Gastroesophageal sphincter (tissue), 4 donors: ENCODE results near the gene ARMH2. TPM values are rescaled to one million over a fixed set of nuclear protein-coding genes. Genes with fewer than 3 reads are reported as not detected.
"Not testable (repeated sequence)": the region's sequence is repeated elsewhere in the genome, so short reads cannot be mapped to it uniquely, and the experiment has no call there.

ENCODE experiments used
- ATAC-seq: fragments of 150-250 bp; one replicate; pipeline ENCODE4 v1.9.1; 2016; ENCODE audit warnings: mild to moderate bottlenecking, moderate library complexity
- H3K27ac ChIP-seq, 4 donors: fragments of 200-600 bp; sonication (generic) in 3 of 4; 1 replicate in 3 of 4; 2 replicates in 1 of 4; pipeline ENCODE4 v1.5.1; 2016 to 2019
- H3K27me3 ChIP-seq: fragments of 200-600 bp; sonication (generic); one replicate; pipeline ENCODE4 v1.5.1; 2019
- H3K36me3 ChIP-seq, 2 donors: fragments of 200-600 bp; sonication (generic); one replicate each; pipeline ENCODE4 v1.5.1; 2019; ENCODE audit warnings: control low read depth in 1 of 2
- H3K4me1 ChIP-seq, 3 donors: fragments of 200-600 bp; sonication (generic); 1 replicate in 2 of 3; 2 replicates in 1 of 3; pipeline ENCODE4 v1.5.1; 2016 to 2019; ENCODE audit warnings: control low read depth in 2 of 3
- H3K4me3 ChIP-seq, 2 donors: fragments of 200-600 bp; sonication (generic); one replicate each; pipeline ENCODE4 v1.5.1; 2019; ENCODE audit warnings: mild to moderate bottlenecking in 1 of 2, moderate library complexity in 1 of 2
- H3K9me3 ChIP-seq, 3 donors: fragments of 200-600 bp; sonication (generic); one replicate each; pipeline ENCODE4 v1.5.1; 2017 to 2019; ENCODE audit warnings: control low read depth in 2 of 3
- EP300 ChIP-seq: sonication (generic); formaldehyde crosslinking; IDR thresholded peaks from one replicate; pipeline ENCODE4 v1.6.1; 2017; ENCODE audit warnings: antibody characterized with exemption, mild to moderate bottlenecking
- POLR2A ChIP-seq, 2 donors: fragments of 450-650 bp; IDR thresholded peaks; one replicate each; pipeline ENCODE4 v1.6.1; 2017; ENCODE audit warnings: antibody characterized with exemption in 2 of 2, mild to moderate bottlenecking in 2 of 2, moderate library complexity in 1 of 2
- POLR2AphosphoS5 ChIP-seq: sonication (generic); formaldehyde crosslinking; IDR thresholded peaks from one replicate; pipeline ENCODE4 v1.6.1; 2017; ENCODE audit warnings: antibody characterized with exemption
- WGBS, 2 donors: methylation state at CpG; one replicate each; pipeline ENCODE4 v1.1.5; 2018; ENCODE audit warnings: low coverage in 1 of 2; 5-methylcytosine and 5-hydroxymethylcytosine counted together
- total RNA-seq, 4 donors: library from RNA; depleted of rRNA; stranded (reverse); fragments of >200 nt; gene quantifications; one replicate each; pipeline ENCODE4 v1.1.0, GENCODE V29; 2016
- TF ChIP-seq, protein P1 (sequence below), 4 experiments: fragments of 200-600 bp in 2 of 4; fragments of 450-650 bp in 2 of 4; sonication (generic) in 1 of 4; IDR thresholded peaks; one replicate each; pipeline ENCODE4 v1.5.1; 2017 to 2019; ENCODE audit warnings: antibody characterized with exemption in 4 of 4, mild to moderate bottlenecking in 2 of 4, moderate library complexity in 2 of 4

Gene ARMH2
- total RNA-seq, 4 donors from 2014 or later = 0.54 TPM; not detected in 3

DNA sequence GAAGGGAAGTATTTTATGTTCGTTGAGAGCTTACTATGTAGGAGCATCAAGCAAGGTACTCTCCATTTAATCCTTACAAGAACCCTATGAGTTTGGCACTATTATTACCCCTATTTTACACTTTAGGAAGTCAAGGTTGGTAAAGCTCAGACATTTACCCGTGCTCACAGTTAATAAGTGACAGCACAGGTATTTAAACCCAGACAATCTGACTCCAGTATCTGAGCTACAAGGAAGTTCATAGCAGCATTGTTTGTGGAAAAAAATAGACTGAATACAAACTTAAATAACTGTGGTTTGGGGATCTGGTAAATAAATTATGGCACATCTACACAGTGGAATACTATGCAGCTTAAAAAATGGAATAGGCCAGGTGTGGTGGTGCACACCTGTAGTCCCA is 45.2 kb downstream of the ARMH2 start:
- Histone ChIP-seq H3K27me3 (peaks cover 3% of the 10 kb centered on the region), H3K4me3 (no peak overlapping the region), H3K36me3 (no peaks in the 10 kb centered on the region), H3K4me1 (no peaks in the 10 kb centered on the region), H3K27ac (no peak overlapping the region), H3K9me3 (no peaks in the 10 kb centered on the region)
- 77 to 92% methylated on average over 2 of the region's 2 CpGs for WGBS, 2 donors
- ATAC-seq = no peak
- TF ChIP-seq EP300 = no peak

DNA sequence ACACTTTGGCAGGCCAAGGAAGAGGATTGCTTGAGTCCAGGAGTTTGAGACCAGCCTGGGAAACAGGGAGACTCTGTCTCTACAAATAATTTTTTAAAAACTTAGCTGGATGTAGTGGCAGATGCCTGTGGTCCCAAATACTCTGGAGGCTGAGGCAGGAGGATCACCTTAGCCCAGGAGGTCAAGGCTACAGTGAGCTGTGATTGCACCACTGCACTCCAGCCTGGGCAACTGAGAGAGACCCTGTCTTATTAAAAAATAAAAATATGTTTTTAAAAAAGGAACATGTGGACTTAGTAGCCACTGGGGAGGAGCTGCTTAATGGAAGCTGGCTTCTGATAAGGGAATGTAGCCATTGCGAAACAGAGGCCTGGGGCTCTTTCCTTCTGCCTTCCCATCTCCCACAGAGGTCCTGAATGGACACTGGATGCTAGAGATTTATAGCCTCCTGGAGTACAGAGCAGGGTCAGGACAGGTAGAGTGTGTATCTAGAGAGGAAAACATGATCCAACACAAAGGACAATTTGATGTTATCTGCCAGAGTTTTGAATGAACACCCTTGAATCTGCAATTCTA is 45.7 kb downstream of the ARMH2 start:
- H3K4me3 ChIP-seq = no peak overlapping the region
- H3K9me3 ChIP-seq = no peaks in the 10 kb centered on the region
- WGBS, 2 donors = 100% methylated on average over 1 of the region's 1 CpG
- H3K27ac ChIP-seq = no peak overlapping the region
- H3K36me3 ChIP-seq = no peaks in the 10 kb centered on the region
- TF ChIP-seq EP300 (no peak), POLR2A (IDR thresholded peaks at IDR 0.05) (no peak), POLR2AphosphoS5 (no peak)
- TF ChIP-seq, protein P1, sequence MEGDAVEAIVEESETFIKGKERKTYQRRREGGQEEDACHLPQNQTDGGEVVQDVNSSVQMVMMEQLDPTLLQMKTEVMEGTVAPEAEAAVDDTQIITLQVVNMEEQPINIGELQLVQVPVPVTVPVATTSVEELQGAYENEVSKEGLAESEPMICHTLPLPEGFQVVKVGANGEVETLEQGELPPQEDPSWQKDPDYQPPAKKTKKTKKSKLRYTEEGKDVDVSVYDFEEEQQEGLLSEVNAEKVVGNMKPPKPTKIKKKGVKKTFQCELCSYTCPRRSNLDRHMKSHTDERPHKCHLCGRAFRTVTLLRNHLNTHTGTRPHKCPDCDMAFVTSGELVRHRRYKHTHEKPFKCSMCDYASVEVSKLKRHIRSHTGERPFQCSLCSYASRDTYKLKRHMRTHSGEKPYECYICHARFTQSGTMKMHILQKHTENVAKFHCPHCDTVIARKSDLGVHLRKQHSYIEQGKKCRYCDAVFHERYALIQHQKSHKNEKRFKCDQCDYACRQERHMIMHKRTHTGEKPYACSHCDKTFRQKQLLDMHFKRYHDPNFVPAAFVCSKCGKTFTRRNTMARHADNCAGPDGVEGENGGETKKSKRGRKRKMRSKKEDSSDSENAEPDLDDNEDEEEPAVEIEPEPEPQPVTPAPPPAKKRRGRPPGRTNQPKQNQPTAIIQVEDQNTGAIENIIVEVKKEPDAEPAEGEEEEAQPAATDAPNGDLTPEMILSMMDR (IDR thresholded peaks at IDR 0.05) = no peak
- no peaks in the 10 kb centered on the region for H3K4me1 ChIP-seq
- ATAC-seq = no peak
- H3K27me3 ChIP-seq = peaks cover 3% of the 10 kb centered on the region

DNA sequence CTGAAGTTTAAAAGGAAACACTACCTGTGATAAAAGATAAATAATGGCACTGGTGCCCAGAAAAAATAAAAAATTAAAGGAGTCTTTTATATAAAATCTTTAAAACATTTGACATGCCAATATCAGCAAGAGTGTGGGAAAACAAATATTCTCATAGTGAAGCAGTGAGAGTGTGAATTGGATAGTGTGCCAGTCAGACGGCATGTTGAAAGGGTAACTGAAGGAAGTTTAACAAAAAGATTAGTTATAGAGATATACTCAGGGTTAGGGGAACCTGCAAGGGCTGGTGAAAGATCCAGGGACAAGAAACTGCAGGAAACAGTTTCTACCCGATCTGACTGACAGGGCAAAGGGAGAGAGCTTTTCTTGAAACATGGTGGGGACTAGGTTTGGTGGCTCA is 46.2 kb downstream of the ARMH2 start:
- Histone ChIP-seq H3K9me3 (no peaks in the 10 kb centered on the region), H3K27me3 (peaks cover 3% of the 10 kb centered on the region), H3K4me1 (no peaks in the 10 kb centered on the region), H3K36me3 (no peaks in the 10 kb centered on the region), H3K4me3 (no peak overlapping the region), H3K27ac (no peak overlapping the region)
- TF ChIP-seq, protein P1 (IDR thresholded peaks at IDR 0.05) = no peak
- TF ChIP-seq POLR2AphosphoS5 (no peak), POLR2A (IDR thresholded peaks at IDR 0.05) (no peak), EP300 (no peak)
- ATAC-seq = no peak
- 57 to 76% methylated on average over 2 of the region's 2 CpGs for WGBS, 2 donors

DNA sequence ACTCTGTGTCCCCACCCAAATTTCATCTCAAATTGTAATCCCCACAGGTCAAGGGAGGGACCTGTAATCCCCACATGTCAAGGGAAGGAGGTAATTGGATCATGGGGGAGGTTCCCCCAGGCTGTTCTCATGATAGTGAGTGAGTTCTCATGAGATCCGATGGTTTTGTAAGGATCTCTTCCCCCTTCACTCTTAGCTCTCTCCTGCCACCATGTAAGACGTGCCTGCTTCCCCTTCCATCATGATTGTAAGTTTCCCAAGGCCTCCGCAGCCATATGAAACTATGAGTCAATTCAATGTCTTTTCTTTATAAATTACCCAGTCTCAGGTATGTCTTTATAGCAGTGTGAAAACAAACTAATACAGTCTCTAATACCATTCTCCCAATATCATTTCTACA is 47.8 kb downstream of the ARMH2 start:
- not testable (repeated sequence) for ATAC-seq, H3K36me3 ChIP-seq, H3K4me1 ChIP-seq, H3K27me3 ChIP-seq, H3K4me3 ChIP-seq, H3K9me3 ChIP-seq, H3K27ac ChIP-seq
- WGBS, 2 donors = 93 to 100% methylated on average over 1 to 2 of the region's 3 CpGs

DNA sequence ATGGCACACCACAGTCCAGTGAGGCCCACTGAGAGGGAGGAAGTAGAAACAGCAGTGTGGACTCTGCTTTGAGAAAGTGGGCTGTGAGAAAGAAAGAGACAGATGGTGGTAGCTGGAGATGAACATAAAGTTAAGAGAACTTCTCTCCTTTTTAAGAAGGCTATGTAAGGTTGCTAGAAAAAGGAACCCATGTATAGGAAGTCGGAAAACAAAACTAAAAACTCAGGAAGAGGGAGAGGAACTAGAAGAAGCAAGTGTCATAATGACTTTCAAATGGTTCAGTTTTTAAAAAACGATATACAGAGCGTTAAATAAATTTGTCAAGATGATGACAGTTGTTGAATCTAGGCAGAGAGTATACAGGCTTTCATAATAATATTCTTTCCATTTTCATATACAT is 49.4 kb downstream of the ARMH2 start:
- Histone ChIP-seq H3K4me1 (no peaks in the 10 kb centered on the region), H3K36me3 (no peaks in the 10 kb centered on the region), H3K4me3 (no peak overlapping the region), H3K27me3 (peaks cover 3% of the 10 kb centered on the region), H3K27ac (no peak overlapping the region), H3K9me3 (no peaks in the 10 kb centered on the region)
- ATAC-seq = no peak
- TF ChIP-seq POLR2A (IDR thresholded peaks at IDR 0.05) (no peak), POLR2AphosphoS5 (no peak), EP300 (no peak)
- TF ChIP-seq, protein P1 (IDR thresholded peaks at IDR 0.05) = no peak
- WGBS, 2 donors = 33 to 40% methylated on average over 3 of the region's 3 CpGs

Other genes with a start within 250 kb of the ARMH2 start
- under 1 TPM in 1 of 4 donors, not detected in 3; 0.27 TPM for gene KIAA0319, start 152.7 kb downstream of the ARMH2 start, total RNA-seq
- gene TDP2, start 132.0 kb downstream of the ARMH2 start, total RNA-seq = 10 to 100 TPM; 29.2 to 53.1 (median 42.2) TPM
- gene ACOT13, start 131.8 kb downstream of the ARMH2 start, total RNA-seq = 1 to 10 TPM; 3.4 to 8.9 (median 6.8) TPM
- 10 to 100 TPM; 32.8 to 65.8 (median 45.2) TPM for gene C6orf62, start 79.8 kb downstream of the ARMH2 start, total RNA-seq
- 1 to 10 TPM; 2.7 to 9.7 (median 4.0) TPM for gene GMNN, start 24.0 kb downstream of the ARMH2 start, total RNA-seq
- gene RIPOR2, start 137.0 kb upstream of the ARMH2 start, total RNA-seq = 10 to 100 TPM in 1 of 4 donors, 1 to 10 TPM in 3; 1.7 to 14.9 (median 4.2) TPM